Astrocyte of the cerebellum (primary cell): ENCODE measurements around the gene PCNX3.

Source experiments
- DNase-seq: peaks from one replicate; pipeline ENCODE4 v3.0.0-alpha.2; 2011; ENCODE audit warnings: low read depth
- H3K4me3 ChIP-seq: 2 replicates; pipeline ENCODE4 v1.5.1; 2011; ENCODE audit warnings: mild to moderate bottlenecking, low read depth, low read length, moderate library complexity
- in situ Hi-C: cut with HindIII; loops from 2 replicates; pipeline ENCODE4 v1.10.0; 2017; ENCODE audit warnings: low sequenced_read_pairs
- TF ChIP-seq, protein P1 (sequence below): IDR thresholded peaks from 2 replicates; pipeline ENCODE4 v1.5.1; 2012; ENCODE audit warnings: low read length, low read depth, moderate library complexity, mild to moderate bottlenecking; ENCODE audit errors: missing control alignments

PCNX3 gene

DNA sequence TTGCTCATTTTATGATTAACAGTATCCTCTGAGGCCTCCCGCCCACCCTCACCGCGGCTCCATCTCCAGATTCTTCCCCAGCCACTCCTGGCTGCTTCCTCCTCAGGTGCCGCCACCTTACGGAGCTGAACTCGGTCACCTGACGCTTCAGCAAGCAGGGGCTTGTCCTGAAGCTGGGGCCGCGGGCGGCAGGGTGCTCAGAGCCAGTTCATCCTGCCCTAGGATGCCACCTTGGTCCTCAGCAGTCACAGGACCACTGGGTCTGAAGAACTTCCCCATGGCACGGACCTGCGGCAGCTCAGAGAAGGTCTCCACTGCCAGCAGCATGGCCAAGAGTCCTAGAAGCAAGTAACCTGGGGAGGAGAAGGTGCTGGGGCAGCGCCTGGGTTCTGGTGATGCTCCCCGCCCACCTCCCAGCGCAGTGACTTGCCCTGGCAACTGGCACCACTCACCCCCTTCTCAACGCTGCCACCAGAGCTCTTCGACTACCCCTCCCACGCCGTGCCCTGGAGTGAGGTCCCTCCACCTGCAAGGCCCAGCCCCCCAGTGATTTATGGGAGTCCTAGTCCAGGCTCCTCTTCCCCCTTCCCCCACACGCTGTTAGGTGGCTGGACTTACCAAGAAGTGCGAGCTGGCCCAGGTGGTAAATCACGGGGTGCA lies 22.6 kb upstream of the PCNX3 start:
- TF ChIP-seq, protein P1, sequence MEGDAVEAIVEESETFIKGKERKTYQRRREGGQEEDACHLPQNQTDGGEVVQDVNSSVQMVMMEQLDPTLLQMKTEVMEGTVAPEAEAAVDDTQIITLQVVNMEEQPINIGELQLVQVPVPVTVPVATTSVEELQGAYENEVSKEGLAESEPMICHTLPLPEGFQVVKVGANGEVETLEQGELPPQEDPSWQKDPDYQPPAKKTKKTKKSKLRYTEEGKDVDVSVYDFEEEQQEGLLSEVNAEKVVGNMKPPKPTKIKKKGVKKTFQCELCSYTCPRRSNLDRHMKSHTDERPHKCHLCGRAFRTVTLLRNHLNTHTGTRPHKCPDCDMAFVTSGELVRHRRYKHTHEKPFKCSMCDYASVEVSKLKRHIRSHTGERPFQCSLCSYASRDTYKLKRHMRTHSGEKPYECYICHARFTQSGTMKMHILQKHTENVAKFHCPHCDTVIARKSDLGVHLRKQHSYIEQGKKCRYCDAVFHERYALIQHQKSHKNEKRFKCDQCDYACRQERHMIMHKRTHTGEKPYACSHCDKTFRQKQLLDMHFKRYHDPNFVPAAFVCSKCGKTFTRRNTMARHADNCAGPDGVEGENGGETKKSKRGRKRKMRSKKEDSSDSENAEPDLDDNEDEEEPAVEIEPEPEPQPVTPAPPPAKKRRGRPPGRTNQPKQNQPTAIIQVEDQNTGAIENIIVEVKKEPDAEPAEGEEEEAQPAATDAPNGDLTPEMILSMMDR: no peak
- in situ Hi-C loops: no loop called here
- no peak overlapping the region for H3K4me3 ChIP-seq
- no peak for DNase-seq

DNA sequence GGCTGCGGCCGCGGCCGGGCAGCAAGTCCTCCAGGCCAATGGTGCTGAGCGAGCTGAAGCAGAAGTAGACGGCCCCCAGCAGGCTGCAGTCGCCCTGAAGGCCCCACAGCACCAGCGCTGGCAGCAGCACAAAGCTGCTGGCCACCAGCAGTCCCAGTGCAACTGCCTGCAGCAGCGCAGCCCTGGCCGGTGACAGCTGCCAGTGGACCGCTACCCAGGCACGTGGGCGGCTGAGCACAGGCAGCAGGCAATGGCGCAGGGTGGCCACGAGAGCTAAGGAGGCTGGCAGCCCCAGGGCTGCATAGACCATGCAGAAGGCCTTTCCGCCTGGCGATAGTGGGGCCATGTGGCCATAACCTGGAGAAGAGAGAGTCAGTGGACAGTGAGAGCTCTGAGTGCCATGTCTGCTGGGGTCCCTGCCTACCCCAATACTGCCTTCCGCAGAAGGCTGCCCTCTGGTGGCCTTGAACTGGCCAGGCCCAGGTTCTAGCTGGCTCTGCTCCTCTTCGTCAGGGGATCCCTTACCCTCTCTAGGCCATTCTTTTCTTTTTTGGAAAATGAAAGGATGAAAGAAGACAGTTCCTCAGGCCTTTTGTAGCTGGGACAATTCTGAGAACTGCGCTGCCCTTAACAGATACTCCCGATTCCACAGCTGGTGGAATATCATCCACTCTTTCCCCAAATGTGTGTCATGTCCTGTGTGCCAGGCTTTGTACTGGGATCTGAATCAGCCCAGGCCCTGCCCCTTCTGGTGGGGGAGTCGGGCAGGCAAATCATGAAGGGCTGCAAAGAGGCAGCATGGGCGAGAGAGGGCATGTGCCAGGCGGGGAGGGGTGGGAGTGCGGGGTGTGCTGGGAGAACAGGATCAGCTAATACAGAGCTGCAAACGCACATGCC lies 21.8 kb upstream of the PCNX3 start:
- TF ChIP-seq, protein P1: peak; percentile 81
- no peak for DNase-seq
- in situ Hi-C loops: no loop called here
- no peak overlapping the region for H3K4me3 ChIP-seq

DNA sequence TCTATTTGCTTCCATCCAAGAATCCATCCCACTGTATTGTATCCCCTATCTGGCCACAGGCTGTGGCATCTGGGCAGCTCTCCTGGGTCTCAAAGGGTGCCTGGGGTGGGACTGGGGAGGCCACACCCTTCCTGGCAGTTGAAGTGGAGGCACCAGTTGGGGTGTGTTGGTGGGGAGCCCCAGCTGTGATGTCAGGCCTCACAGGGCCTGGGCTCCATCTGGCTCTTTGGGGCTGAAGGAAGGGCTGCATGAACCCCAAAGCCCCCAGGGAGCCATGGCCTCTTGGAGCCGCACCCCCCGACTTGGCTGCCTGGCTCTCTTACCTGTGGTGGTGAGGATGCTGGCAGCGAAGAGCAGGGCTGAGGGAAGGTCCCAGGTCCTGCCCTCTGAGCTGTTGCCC lies 20.4 kb upstream of the PCNX3 start:
- in situ Hi-C loops: no loop called here
- TF ChIP-seq, protein P1: no peak
- DNase-seq: no peak

DNA sequence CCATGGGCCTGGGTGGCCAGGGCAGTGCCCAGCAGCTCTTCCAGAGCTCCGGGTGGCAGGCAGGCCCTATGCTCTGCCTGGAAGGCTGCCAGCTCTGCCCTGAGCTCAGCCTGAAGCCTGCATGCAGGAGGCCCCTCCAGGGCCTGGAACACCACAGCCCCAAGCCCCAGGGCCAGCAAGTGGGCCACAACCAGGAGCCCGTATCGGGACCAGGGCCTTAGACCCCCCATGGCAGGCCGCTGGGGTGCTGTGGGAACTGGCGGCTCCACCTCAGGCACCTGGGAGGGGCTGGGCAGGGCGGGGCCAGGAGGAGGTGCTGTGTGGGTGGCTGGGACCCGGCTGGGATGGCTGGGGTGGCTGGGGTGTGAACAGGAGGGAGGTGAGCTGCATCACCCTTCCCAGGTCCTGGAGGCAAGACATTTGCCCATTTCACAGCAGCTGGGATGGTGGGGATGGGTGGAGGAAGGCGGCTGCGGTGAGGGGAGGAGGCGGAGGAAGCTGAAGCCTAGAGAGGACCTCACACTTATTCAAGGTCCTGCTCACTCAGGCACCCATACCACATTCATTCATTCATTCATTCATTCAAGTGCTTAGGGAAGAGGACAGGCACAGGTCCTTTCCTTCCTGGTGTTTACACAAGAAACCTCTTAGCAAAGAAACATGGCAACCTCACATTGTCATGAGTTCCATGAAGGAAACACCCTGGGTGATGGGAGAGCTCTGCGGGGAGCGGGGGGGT lies 19.9 kb upstream of the PCNX3 start, which contains the start of gene KCNK7:
Gene KCNK7 (minus strand): TSS at position 258 of the 739 bp plus-strand sequence. CDS start 28 bp downstream, at position 230.
- DNase-seq: no peak
- TF ChIP-seq, protein P1: no peak
- no peak within 1 kb of the TSS for H3K4me3 ChIP-seq
- in situ Hi-C loops: no loop called here

More for the DNA sequence above, 20.4 kb upstream of the PCNX3 start:
- H3K4me3 ChIP-seq: no peak overlapping the region

DNA sequence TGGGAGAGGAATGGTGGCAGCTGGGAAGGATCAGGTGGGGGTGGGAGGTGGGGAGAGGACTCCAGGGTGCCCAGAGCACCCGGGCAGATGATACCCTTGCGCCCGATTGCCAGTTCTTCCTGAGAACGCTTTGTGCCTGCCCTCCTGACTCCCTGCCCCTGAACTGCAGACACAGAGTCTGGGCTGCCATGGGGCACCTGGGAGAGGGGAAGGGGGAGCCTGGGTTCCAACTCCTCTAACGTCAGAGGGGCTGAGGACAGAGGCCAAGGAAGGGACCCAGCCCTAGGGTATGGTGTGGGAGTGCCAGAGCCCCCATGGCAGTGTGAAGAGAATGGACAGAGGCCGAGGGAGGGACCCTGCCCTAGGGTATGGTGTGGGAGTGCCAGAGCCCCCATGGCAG lies 19.1 kb upstream of the PCNX3 start:
- TF ChIP-seq, protein P1: no peak
- H3K4me3 ChIP-seq: no peak overlapping the region
- no peak for DNase-seq
- in situ Hi-C loops: no loop called here

DNA sequence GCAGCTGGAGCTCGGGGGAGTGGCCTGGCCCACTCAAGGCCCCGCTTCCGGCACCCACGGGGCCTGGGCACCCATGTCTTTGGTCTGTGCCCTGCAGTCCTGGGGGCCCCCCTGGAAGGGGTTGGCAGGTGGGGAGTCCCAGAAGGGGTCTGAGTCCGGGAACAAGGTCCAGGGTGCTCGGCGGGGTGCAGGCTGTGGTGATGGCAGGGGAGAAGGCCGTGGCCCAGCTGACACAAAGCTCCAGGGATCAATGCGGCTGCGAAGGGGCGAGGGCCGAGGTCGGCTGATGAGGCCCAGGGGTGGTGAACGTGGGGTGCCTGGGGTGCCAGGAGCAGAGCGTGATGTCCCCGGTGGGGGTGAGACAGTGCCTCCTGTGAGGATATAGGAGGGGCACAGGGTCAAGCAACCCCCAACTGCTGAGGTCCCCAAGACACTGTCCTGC lies 17.3 kb upstream of the PCNX3 start:
- H3K4me3 ChIP-seq: no peak overlapping the region
- no peak for DNase-seq
- in situ Hi-C loops: no loop called here
- TF ChIP-seq, protein P1: no peak
